ENCODE measurements around the gene FAM114A1.

Gene FAM114A1

GRCh38 chr4:38968668-38969067 lies 101.1 kb downstream of the FAM114A1 start:
- no peak overlapping the region for H3K27ac ChIP-seq
- TF ChIP-seq CTCF (conservative IDR thresholded peaks at IDR 0.05) (no peak), ZFX (IDR thresholded peaks at IDR 0.05) (no peak)

- TF ChIP-seq ZFX (IDR thresholded peaks at IDR 0.05) (no peak), CTCF (conservative IDR thresholded peaks at IDR 0.05) (no peak)
- H3K27ac ChIP-seq: no peak overlapping the region
Measured at GRCh38 chr4:38976308-38976707, 108.7 kb downstream of the FAM114A1 start.

GRCh38 chr4:38979081-38979480 lies 111.5 kb downstream of the FAM114A1 start:
- no peak overlapping the region for H3K27ac ChIP-seq
- TF ChIP-seq ZFX (IDR thresholded peaks at IDR 0.05) (no peak), CTCF (conservative IDR thresholded peaks at IDR 0.05) (no peak)

- no peak overlapping the region for H3K27ac ChIP-seq
- TF ChIP-seq CTCF (conservative IDR thresholded peaks at IDR 0.05) (no peak), ZFX (IDR thresholded peaks at IDR 0.05) (no peak)
Measured at GRCh38 chr4:38979511-38980230, 112.1 kb downstream of the FAM114A1 start.

- TF ChIP-seq CTCF (conservative IDR thresholded peaks at IDR 0.05): no peak
- no peak for TF ChIP-seq ZFX (IDR thresholded peaks at IDR 0.05)
- H3K27ac ChIP-seq: no peak overlapping the region
Measured at GRCh38 chr4:38980903-38981676, 113.5 kb downstream of the FAM114A1 start.

- H3K27ac ChIP-seq: no peak overlapping the region
- TF ChIP-seq ZFX (IDR thresholded peaks at IDR 0.05) (no peak), CTCF (conservative IDR thresholded peaks at IDR 0.05) (no peak)
Measured at GRCh38 chr4:38982361-38983095, 114.9 kb downstream of the FAM114A1 start.

- TF ChIP-seq ZFX (IDR thresholded peaks at IDR 0.05) (no peak), CTCF (conservative IDR thresholded peaks at IDR 0.05) (no peak)
- H3K27ac ChIP-seq: no peak overlapping the region
Measured at GRCh38 chr4:38983291-38983690, 115.7 kb downstream of the FAM114A1 start.
